Stimulated activated CD8-positive, alpha-beta memory T cell treated with anti-CD3 and anti-CD28 coated beads, Interleukin-15, amount 100 ng/mL, for 4 hours (primary cell): Measurements from ENCODE around the gene RBM38.
"Not testable (repeated sequence)": the region's sequence is repeated elsewhere in the genome, so short reads cannot be mapped to it uniquely, and the experiment has no call there.

Source experiments
- DNase-seq, 2 donors: peaks; one replicate each; pipeline ENCODE4 v3.0.0-alpha.2; 2020; ENCODE audit warnings: low read depth in 2 of 2

Gene RBM38

DNA sequence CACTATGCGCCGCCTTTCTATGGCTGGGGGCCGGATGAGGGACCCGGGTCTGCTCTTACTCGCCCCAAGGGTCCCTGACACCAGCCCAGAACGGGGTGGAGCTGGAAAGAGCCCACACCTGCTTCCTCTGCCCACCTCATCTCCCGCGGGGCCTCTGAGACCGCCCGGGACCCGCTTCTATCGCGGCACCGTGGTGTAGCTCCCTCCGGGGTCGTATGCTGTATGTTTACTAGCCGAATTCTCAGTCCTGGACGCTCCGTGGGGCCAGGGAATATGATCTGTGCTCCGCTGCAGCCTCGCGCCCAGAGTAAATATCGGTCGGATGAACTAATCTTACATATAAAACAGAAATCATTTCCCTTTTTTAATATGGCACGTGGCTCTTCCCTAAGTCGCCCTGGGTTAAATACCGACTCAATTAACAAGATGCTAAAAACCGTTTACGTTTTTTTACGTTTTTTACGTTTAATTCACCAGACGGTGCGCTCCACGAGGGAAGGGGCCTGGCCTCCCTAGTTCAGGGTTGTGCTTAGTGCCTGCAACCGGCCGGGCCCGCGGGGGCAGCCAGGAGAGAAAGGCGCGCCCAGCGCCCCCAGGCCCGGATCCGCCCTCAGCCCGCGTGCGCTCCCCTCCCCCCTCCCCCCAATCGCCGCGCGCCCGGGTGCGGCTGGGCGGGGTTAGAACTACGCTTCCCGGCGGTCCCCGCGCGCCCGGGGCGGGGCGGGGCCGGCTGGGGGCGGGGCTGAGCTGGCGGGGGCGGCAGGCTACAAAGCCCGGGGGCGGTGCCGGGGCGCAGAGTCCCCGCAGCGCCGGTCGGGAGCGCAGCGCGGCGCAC, at the start of gene RBM38:
Gene RBM38, plus strand, starts transcription at position 793 of the 835 bp plus-strand sequence. CDS start 186 bp downstream, outside the sequence.
- peak; percentile 50 to 60 for DNase-seq

DNA sequence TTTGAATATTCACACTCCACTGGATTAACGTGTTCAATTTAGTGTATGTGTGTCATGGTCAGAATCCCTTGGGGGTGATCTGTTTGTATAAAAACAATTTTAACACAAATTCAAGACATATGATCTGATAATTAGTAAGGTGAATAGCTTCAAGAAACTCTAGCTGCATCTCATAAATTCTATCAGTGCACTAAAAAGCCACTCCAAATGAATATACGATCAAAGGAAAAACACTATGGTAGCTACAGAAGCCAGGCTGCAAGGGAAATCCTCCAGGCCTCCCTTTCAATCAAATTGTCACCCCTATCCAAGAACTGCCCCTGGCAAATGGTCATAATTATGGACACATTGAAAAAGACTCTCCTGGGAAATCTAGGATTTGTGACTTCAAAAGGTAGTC, 49.5 kb upstream of the RBM38 start:
- no peak for DNase-seq

GRCh38 chr20:57342829-57343228, 48.4 kb upstream of the RBM38 start:
- DNase-seq: no peak

DNA sequence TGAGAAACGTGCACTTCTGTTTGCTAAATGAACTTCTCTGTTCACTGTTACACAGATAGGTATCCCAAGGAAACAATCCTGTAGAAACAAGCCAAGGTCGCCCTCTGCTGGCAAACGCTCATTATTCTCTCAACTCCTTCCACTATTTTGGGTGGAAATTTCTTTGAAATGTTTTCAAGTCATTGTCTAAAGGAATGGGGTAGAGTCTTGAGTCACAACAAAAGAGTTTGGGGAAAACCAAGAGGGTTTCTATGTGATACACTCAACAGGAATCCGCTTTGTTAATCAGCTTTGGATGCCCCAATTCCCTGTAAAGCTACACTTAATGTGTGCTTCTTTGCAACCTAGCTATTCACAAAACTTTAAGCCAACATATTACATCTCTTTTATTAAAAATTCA, 44.7 kb upstream of the RBM38 start:
- DNase-seq: peak in 1 of 2 donors; percentile 37

DNA sequence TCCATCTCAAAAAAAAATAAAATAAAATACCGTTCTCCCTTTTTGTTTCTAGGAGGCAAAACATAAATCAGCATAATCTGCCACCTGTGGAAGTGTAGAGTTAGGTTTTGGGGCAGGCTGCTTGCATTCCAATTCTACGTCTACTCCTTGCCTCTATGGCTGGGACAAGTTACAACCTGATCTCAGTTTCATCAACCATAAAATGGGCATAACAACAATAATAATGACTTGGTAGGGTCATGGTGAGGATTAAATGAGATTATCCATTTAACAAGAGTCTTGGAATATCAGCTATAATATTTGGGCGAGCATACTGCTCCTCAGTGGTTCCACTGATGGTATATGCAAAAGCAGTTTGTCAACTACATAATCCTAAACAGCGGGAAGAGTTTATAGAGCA, 43.8 kb upstream of the RBM38 start:
- no peak for DNase-seq

GRCh38 chr20:57348200-57348921, 42.8 kb upstream of the RBM38 start:
- DNase-seq: not testable (repeated sequence)

- not testable (repeated sequence) for DNase-seq
Measured at GRCh38 chr20:57348922-57349574, 42.1 kb upstream of the RBM38 start.

DNA sequence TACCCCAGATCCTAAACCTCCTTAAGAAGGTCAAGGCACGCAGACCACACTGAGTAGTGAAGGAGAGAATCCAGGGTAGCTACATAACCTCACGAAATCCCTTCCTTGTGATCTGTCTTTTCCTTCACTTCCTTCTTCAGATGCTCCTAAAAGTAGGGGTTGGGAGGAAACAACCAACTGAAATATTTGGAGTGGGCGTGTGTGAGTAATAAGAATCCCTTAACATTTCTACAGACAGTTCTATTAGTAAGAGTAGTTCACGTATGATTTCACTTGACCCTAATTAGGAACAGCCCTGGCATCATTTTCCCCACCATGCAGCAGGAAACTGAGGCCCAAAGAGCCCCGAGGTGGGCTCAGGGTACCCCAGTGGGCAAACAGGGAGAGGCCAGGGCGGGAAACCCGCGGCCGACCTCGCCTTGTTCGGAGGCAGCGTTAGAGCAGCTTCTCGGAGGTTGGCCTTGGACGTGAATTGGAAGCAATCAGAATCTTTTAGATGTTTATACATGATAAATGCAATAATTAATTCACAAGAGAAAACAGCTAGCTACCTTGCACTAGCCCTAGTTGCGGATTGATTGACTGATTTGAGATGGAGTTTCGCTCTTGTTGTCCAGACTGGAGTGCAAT, 41.0 kb upstream of the RBM38 start:
- DNase-seq: no peak

- DNase-seq: not testable (repeated sequence)
Measured at GRCh38 chr20:57350726-57351041, 40.5 kb upstream of the RBM38 start.

- peak; percentile 76 to 85 for DNase-seq
Measured at GRCh38 chr20:57351042-57351783, 40.0 kb upstream of the RBM38 start, which contains the start of gene RAE1. RAE1 (plus strand) TSS chr20:57351255; CDS start chr20:57354039, 2,784 bp downstream.

- DNase-seq: no peak
Measured at GRCh38 chr20:57352305-57352704, 38.9 kb upstream of the RBM38 start.

DNA sequence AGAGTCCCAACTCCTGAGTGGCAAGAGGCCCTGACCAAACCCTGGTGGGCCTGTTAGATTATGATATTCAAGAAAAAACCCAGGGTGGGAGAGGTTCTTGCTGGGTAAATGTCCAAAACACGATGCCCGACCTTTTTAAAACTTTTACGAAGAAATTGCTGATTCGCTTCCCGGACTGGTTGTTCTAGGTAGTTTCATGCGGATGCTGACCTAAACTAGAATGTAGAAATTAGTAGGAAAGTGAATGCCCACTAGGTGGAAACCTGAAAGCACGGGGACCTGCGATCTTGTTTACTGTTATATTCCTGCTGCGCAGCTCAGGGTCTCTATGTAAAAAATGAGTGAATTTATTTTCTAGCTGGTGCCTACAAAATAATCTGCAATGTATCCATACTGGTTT, 37.8 kb upstream of the RBM38 start:
- no peak for DNase-seq

DNA sequence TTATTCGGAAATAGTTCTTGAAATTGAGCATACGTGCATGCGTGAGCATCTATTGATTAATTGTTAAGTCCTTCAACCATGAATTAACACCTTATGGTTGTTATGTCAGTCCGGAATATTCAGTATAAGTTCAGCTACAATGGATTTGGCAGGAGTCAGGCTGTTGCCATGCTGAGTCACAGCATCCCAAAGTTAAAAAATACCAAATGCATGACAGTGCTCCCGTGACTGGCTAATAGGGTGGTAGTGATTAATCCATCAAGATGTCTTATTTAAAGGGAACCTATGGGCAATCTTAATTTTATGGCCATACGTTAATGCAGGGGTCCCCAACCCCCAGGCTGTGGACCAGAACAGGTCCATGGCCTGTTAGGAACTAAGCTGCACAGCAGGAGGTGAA, 29.7 kb upstream of the RBM38 start:
- no peak for DNase-seq

DNA sequence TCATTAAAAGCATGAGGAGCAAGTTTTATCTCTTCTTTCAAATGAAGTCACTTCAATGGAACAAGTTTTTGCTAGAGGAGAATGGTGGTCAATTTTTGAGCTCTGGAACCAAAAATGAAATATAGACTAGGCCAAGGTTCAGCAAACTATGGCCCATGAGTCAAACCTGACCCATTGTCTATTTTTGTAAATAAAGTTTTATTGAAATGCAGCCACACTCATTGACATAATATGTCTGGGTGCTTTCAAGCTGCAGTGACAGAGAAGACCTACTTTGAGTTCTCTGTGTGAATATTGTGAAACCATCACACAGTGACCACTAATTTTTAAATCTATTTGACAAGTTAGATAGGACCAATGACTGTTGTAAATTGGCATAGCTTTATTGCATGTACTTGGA, 26.7 kb upstream of the RBM38 start:
- no peak for DNase-seq

DNA sequence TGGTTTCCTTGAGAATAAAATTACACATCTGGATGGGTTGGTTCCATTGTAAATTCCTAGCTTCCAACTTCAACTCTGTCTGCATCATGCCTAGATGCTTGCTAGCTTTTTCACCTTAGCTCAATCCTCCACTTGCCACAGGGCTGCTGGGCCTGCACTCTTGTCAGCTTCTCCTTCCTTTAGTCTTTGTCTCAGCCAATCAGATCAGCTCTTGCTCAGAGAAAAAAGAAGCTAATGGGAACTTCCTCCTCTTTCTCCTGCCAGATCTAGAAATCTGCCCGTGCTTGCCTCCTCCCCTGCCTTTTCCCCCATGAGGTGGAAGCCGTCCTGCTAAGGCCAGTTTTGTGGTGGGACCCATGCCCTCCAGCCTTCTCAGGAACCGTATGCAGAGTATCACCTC, 21.6 kb upstream of the RBM38 start:
- no peak for DNase-seq

- no peak for DNase-seq
Measured at GRCh38 chr20:57370316-57370715, 20.9 kb upstream of the RBM38 start.

DNA sequence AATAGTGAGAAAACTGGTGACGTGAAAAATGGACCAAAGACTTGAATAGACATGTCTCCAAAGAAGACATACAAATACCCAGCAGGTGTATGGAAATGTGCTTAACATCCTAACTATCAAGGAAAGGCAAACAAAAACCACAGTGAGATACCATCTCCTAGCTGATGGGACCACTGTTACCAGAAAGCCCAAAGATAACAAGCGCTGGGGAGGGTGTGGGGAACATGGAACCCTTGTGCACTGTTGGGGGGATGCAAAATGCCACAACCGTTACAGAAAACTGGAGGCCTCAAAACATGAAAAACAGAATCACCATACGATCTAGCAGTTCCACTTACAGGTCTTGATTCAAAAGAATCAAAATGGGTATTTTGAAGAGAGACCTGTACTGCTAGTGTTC, 19.8 kb upstream of the RBM38 start:
- DNase-seq: no peak

- DNase-seq: no peak
Measured at GRCh38 chr20:57372157-57372556, 19.0 kb upstream of the RBM38 start.

DNA sequence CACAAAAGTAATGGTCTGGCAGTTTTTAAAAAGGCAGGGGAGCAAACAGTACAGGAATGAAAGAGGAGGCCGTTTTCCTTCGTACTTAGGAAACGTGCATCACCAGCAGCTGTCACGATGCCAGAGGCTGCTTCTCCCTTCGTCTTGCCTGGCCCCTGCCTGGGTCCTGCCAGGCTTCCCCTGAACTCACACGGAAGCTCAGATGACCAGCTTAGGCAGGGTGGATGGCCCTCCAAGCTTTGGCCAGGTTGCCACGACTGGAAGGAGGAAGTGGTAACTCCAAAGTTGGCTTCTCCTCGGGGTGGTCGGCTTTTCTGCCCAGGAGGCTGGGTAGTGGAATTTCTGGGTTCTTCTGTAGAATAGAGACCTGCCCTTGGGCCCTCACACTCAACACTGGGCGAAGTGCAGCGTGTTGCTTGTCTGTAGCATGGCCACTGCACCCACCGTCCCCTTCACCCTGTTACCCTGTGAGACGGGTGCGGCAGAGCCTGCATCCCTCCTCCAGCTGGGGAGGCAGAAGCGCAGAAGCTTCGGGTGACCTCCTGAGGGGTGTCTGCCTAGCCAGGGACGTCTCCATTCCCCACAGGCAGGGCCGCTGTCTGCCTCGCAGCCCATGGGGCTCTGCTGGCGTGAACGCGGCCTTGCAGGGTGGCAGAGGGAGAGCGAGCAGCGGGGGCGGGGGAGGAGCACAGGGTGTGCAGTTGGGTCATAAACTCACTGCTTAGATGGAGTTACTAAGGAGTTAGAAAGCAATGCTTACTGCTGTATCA, 18.4 kb upstream of the RBM38 start:
- DNase-seq: no peak

DNA sequence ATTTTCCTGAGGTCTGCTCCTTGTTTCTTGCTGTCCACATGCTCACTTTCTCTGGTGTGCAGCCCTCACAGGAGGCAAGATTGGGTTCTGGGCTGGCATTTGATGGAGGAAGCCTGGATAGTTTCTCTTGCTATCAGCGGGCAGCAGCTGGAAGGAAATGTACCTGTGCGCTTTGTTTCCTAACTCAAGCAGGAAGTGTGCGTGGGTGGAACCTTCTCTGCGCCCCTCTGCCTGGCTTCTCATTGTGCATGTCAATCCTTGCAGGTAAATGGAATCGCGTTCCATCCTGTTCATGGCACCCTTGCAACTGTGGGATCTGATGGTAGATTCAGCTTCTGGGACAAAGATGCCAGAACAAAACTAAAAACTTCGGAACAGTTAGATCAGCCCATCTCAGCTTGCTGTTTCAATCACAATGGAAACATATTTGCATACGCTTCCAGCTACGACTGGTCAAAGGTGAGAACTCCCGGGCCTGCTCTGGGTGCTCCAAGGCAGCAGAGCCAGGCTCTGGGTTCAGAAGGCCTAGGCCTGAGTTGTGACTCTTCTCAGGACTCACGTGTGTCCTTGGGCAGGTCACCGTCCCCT, 16.8 kb upstream of the RBM38 start:
- no peak for DNase-seq
